ENCODE results near the gene ANAPC2.

DNA sequence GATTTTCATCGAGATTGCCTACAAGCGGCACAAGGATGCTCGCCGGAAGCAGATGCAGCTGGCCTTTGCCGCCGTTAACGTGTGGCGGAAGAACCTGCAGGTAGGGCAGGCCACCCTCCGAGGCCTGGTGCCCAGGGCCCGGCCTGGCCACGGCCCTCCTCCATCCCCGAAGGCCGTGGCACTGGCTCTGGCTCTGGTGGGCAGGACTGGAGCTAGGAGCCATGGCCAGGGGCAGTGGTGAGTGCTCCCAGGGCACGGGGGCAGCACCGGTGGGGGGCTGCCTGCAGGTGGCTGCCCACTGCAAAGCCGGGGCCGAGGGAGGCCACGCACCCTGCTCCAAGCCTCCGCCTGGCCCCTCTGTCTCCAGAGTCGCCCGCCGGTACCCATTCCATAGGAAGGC is 24.6 kb downstream of the ANAPC2 start:
- TF ChIP-seq POLR2AphosphoS5 (IDR thresholded peaks at IDR 0.05) (no peak), POLR2A (IDR thresholded peaks at IDR 0.05; ENCODE audit: low read depth) (no peak), EP300 (IDR thresholded peaks at IDR 0.05) (no peak)
- TF ChIP-seq, protein P1, sequence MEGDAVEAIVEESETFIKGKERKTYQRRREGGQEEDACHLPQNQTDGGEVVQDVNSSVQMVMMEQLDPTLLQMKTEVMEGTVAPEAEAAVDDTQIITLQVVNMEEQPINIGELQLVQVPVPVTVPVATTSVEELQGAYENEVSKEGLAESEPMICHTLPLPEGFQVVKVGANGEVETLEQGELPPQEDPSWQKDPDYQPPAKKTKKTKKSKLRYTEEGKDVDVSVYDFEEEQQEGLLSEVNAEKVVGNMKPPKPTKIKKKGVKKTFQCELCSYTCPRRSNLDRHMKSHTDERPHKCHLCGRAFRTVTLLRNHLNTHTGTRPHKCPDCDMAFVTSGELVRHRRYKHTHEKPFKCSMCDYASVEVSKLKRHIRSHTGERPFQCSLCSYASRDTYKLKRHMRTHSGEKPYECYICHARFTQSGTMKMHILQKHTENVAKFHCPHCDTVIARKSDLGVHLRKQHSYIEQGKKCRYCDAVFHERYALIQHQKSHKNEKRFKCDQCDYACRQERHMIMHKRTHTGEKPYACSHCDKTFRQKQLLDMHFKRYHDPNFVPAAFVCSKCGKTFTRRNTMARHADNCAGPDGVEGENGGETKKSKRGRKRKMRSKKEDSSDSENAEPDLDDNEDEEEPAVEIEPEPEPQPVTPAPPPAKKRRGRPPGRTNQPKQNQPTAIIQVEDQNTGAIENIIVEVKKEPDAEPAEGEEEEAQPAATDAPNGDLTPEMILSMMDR (IDR thresholded peaks at IDR 0.05), result no peak

Data from esophagus muscularis mucosa (tissue), 4 donors.